Measurements from ENCODE around the gene FAM50B.

DNA sequence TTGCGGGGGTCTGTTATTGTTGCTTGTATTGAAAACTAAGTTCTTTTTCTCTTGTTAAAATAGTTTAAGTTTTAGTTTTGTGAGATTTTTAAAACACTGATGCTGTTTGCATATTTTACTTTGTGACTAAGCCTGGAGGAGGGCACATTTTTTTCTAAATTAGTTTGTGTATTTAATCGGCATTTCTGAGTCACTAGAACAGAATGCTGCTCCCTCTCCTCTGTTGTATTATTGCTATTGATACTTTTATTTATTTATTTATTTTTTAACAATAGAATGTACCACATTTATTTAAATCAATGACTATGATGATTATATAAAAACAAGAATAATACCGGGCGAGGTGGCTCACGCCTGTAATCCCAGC, 5.1 kb upstream of the FAM50B start:
- TF ChIP-seq, protein P1, sequence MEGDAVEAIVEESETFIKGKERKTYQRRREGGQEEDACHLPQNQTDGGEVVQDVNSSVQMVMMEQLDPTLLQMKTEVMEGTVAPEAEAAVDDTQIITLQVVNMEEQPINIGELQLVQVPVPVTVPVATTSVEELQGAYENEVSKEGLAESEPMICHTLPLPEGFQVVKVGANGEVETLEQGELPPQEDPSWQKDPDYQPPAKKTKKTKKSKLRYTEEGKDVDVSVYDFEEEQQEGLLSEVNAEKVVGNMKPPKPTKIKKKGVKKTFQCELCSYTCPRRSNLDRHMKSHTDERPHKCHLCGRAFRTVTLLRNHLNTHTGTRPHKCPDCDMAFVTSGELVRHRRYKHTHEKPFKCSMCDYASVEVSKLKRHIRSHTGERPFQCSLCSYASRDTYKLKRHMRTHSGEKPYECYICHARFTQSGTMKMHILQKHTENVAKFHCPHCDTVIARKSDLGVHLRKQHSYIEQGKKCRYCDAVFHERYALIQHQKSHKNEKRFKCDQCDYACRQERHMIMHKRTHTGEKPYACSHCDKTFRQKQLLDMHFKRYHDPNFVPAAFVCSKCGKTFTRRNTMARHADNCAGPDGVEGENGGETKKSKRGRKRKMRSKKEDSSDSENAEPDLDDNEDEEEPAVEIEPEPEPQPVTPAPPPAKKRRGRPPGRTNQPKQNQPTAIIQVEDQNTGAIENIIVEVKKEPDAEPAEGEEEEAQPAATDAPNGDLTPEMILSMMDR (IDR thresholded peaks at IDR 0.05): no peak
- no peak for TF ChIP-seq EZH2 (IDR thresholded peaks at IDR 0.05; ENCODE audit: borderline replicate concordance, insufficient read depth, low read depth, low read length, poor library complexity, severe bottlenecking)

All from B cell (primary cell).